K562 (cell line): ENCODE results near the gene RPS6KA2. TPM values are rescaled to one million over a fixed set of nuclear protein-coding genes. Genes with fewer than 3 reads are reported as not detected.

Source experiments
- ATAC-seq: fragments of 200-7000 bp; cut with Tn5 transposase; 3 replicates; pipeline ENCODE4 v1.9.1; 2020; ENCODE audit warnings: moderate library complexity
- BruUV-seq: library from RNA; stranded (reverse); fragments of 400-500 nt; replicated peaks from 2 replicates; lab custom pipeline; 2021; lab: Mats Ljungman, UMichigan
- CTCF ChIA-PET: fragments of 300-600 bp; formaldehyde crosslinking; extraction: SDS; loops from one replicate; lab custom pipeline; 2021; ENCODE audit warnings: low intra/inter-chr PET ratio; lab: Yijun Ruan, JAX
- POLR2A ChIA-PET: fragments of 300-600, 350-650 bp; sonication (Branson Sonifier 250); formaldehyde crosslinking; extraction: SDS; loops from one replicate; lab custom pipeline; 2021; ENCODE audit warnings: antibody characterized with exemption, inconsistent platforms; lab: Yijun Ruan, JAX
- DNase-seq, 4 experiments: peaks; one replicate each; pipeline versions ENCODE4 v3.0.0 to v3.0.0-alpha.2; 2011 to 2018; ENCODE audit warnings: low spot score in 3 of 4, mixed read lengths in 3 of 4; ENCODE audit errors: extremely low read depth in 1 of 4
- FAIRE-seq: peaks from 2 replicates; lab custom pipeline; 2011; peaks lifted over from hg19 to GRCh38; lab: Jason Lieb, UNC
- H2AFZ ChIP-seq: 2 replicates; pipeline ENCODE4 v1.6.0; 2011; ENCODE audit warnings: low read depth, low read length, control low read depth, inconsistent platforms
- H3K27ac ChIP-seq: fragments of 200-600 bp; 3 replicates; pipeline ENCODE4 v1.8.0; 2011; ENCODE audit warnings: low read depth, mild to moderate bottlenecking, control low read depth, inconsistent platforms, low read length, moderate library complexity, mixed read lengths; ENCODE audit errors: extremely low read depth
- H3K27me3 ChIP-seq, 2 experiments: fragments of 300-600 bp in 1 of 2; 2 replicates in 1 of 2; 3 replicates in 1 of 2; pipeline versions ENCODE4 v1.6.0 to v1.8.0; 2011; ENCODE audit warnings: inconsistent platforms in 2 of 2, low read length in 2 of 2, mild to moderate bottlenecking in 1 of 2, mixed read lengths in 1 of 2, moderate library complexity in 1 of 2; ENCODE audit not compliant: control insufficient read depth in 2 of 2, insufficient read depth in 2 of 2
- H3K36me3 ChIP-seq: fragments of 300-600 bp; 3 replicates; pipeline ENCODE4 v1.8.0; 2011; ENCODE audit warnings: mild to moderate bottlenecking, low read length, inconsistent platforms; ENCODE audit not compliant: control insufficient read depth, insufficient read depth
- H3K4me1 ChIP-seq, 2 experiments: fragments of 200-600 bp in 1 of 2; replicated peaks in 1 of 2; 2 replicates in 1 of 2; 3 replicates in 1 of 2; pipeline versions ENCODE4 v1.5.1 to v1.8.0; 2011; ENCODE audit warnings: inconsistent platforms in 2 of 2, low read length in 2 of 2, mild to moderate bottlenecking in 1 of 2, mixed read lengths in 1 of 2, moderate library complexity in 1 of 2; ENCODE audit not compliant: control insufficient read depth in 2 of 2, insufficient read depth in 2 of 2
- H3K4me2 ChIP-seq: 2 replicates; pipeline ENCODE4 v1.6.1; 2011; ENCODE audit warnings: low read length, control low read depth, inconsistent platforms, mixed read lengths; ENCODE audit not compliant: insufficient read depth
- H3K4me3 ChIP-seq: fragments of 200-600 bp; sonication (generic), shearing (Covaris generic); 2 replicates; pipeline ENCODE4 v1.5.1; 2016; ENCODE audit warnings: control low read depth, inconsistent platforms
- H3K79me2 ChIP-seq: fragments of 200-600 bp; 3 replicates; pipeline ENCODE4 v1.8.0; 2011; ENCODE audit warnings: low read length, inconsistent platforms; ENCODE audit not compliant: control insufficient read depth, insufficient read depth
- H3K9ac ChIP-seq, 2 experiments: 2 replicates each; pipeline versions ENCODE4 v1.6.0 to v1.6.1; 2011; ENCODE audit warnings: low read depth in 2 of 2, low read length in 2 of 2, control low read depth in 1 of 2, inconsistent platforms in 1 of 2, mild to moderate bottlenecking in 1 of 2, mixed read lengths in 1 of 2; ENCODE audit not compliant: insufficient read depth in 1 of 2
- H3K9me1 ChIP-seq: one replicate; pipeline ENCODE4 v1.6.0; 2011; ENCODE audit warnings: inconsistent platforms, mild to moderate bottlenecking, low read length, moderate library complexity; ENCODE audit not compliant: control insufficient read depth, insufficient read depth
- H3K9me3 ChIP-seq: replicated peaks from 2 replicates; pipeline ENCODE4 v1.5.1; 2011; ENCODE audit warnings: low read depth, low read length, inconsistent platforms; ENCODE audit not compliant: control insufficient read depth, insufficient read depth
- H4K20me1 ChIP-seq: replicated peaks from 2 replicates; pipeline ENCODE4 v1.6.1; 2011; ENCODE audit warnings: low read length, inconsistent platforms, mixed read lengths; ENCODE audit not compliant: control insufficient read depth, insufficient read depth
- E2F5 ChIP-seq: sonication (generic); formaldehyde crosslinking; IDR thresholded peaks from 2 replicates; pipeline ENCODE4 v1.8.0; 2022; ENCODE audit warnings: mild to moderate bottlenecking, missing genetic modification reagents
- ETV6 ChIP-seq, 3 experiments: fragments of 150-350 bp in 1 of 3; sonication (generic) in 1 of 3; formaldehyde crosslinking in 1 of 3; IDR thresholded peaks; 2 replicates each; pipeline versions ENCODE4 v1.6.1 to v1.8.0; 2014 to 2022; ENCODE audit warnings: borderline replicate concordance in 2 of 3, low read depth in 2 of 3, antibody characterized with exemption in 1 of 3, low read length in 1 of 3, mild to moderate bottlenecking in 1 of 3, missing genetic modification reagents in 1 of 3
- FOS ChIP-seq: IDR thresholded peaks from 3 replicates; pipeline ENCODE4 v1.6.1; 2011; ENCODE audit not compliant: insufficient read length; ENCODE audit errors: extremely low read depth
- ILF3 ChIP-seq: fragments of 450-650 bp; IDR thresholded peaks from 2 replicates; pipeline ENCODE4 v1.6.1; 2018; ENCODE audit warnings: antibody characterized with exemption, mild to moderate bottlenecking, moderate library complexity, borderline replicate concordance
- JUN ChIP-seq, 2 experiments: sonication (generic) in 1 of 2; formaldehyde crosslinking in 1 of 2; IDR thresholded peaks; 2 replicates each; pipeline versions ENCODE4 v1.6.1 to v1.8.0; 2012 to 2022; ENCODE audit warnings: borderline replicate concordance in 2 of 2, mild to moderate bottlenecking in 2 of 2, improper control_type of control experiment in 1 of 2, low read depth in 1 of 2, low read length in 1 of 2, missing genetic modification reagents in 1 of 2
- KAT8 ChIP-seq: fragments of 450-650 bp; IDR thresholded peaks from 2 replicates; pipeline ENCODE4 v1.6.1; 2016; ENCODE audit warnings: low read depth, mild to moderate bottlenecking
- MTA3 ChIP-seq: fragments of 450-650 bp; formaldehyde crosslinking; IDR thresholded peaks from 2 replicates; pipeline ENCODE4 v1.6.1; 2017; ENCODE audit warnings: mild to moderate bottlenecking, borderline replicate concordance
- NFIX ChIP-seq: fragments of 250-450 bp; sonication (Bioruptor Pico); IDR thresholded peaks from 2 replicates; pipeline ENCODE4 v1.4.0; 2020; ENCODE audit warnings: low read depth, mild to moderate bottlenecking, moderate library complexity
- SP1 ChIP-seq: sonication (generic); formaldehyde crosslinking; IDR thresholded peaks from 2 replicates; pipeline ENCODE4 v1.8.1; 2022; ENCODE audit warnings: mild to moderate bottlenecking, missing genetic modification reagents
- SRF ChIP-seq, 2 experiments: fragments of 250-450, 450-650 bp in 1 of 2; sonication (Bioruptor Pico) in 1 of 2; sonication (generic) in 1 of 2; formaldehyde crosslinking; IDR thresholded peaks; 2 replicates each; pipeline versions ENCODE4 v1.5.0 to v1.5.1; 2020 to 2022; ENCODE audit warnings: mild to moderate bottlenecking in 1 of 2, missing genetic modification reagents in 1 of 2
- ZFP30 ChIP-seq: fragments of 250-450 bp; sonication (Bioruptor Pico); IDR thresholded peaks from 2 replicates; pipeline ENCODE4 v1.8.0; 2022; ENCODE audit warnings: moderate library complexity, mild to moderate bottlenecking, inconsistent platforms, borderline replicate concordance
- ZNF551 ChIP-seq: fragments of 250-450 bp; sonication (Bioruptor Pico); IDR thresholded peaks from 2 replicates; pipeline ENCODE4 v1.5.0; 2021; ENCODE audit warnings: mild to moderate bottlenecking, moderate library complexity
- ZNF699 ChIP-seq: fragments of 250-450 bp; sonication (Bioruptor Pico); IDR thresholded peaks from 2 replicates; pipeline ENCODE4 v1.8.0; 2021; ENCODE audit warnings: mild to moderate bottlenecking, moderate library complexity; ENCODE audit not compliant: insufficient replicate concordance
- ZNF79 ChIP-seq: fragments of 250-450 bp; sonication (Bioruptor Pico); IDR thresholded peaks from 2 replicates; pipeline ENCODE4 v1.4.0; 2020; ENCODE audit warnings: low read depth, mild to moderate bottlenecking, moderate library complexity
- WGBS: fragments of 100-300 bp; shearing (Covaris generic); methylation state at CpG from one replicate; pipeline ENCODE4 v1.1.6; 2016; ENCODE audit warnings: low coverage, mixed read lengths; ENCODE audit not compliant: insufficient coverage; ENCODE audit errors: missing lambda C conversion rate; 5-methylcytosine and 5-hydroxymethylcytosine counted together
- in situ Hi-C: fragments of 300-500 bp; cut with MboI; formaldehyde crosslinking; loops from 4 replicates; pipeline ENCODE4 v1.15.0; 2018; ENCODE audit warnings: inconsistent platforms, mixed read lengths
- intact Hi-C: fragments of 100-400 bp; cut with micrococcal nuclease; formaldehyde crosslinking; loops from 2 replicates; pipeline ENCODE4 v1.14.2; 2022
- polyA plus RNA-seq, 8 experiments: library from polyadenylated mRNA; depleted of rRNA in 4 of 8; stranded (reverse) in 5 of 8; unstranded in 3 of 8; fragments of >200 nt; fragmentation: Nextera tagmentation in 2 of 8; fragmentation: Illumina TruSeq in 1 of 8; extraction: Ambion mirVana in 2 of 8; extraction: Trizol in 1 of 8; gene quantifications; 2 replicates each; pipeline versions ENCODE4 v1.2.1 to v1.2.3, GENCODE V29; 2011 to 2014; ENCODE audit warnings: inconsistent platforms in 1 of 8, missing spikeins in 1 of 8
- total RNA-seq, 7 experiments: library from RNA; depleted of rRNA in 6 of 7; stranded (reverse); fragments of >200 nt in 6 of 7; fragmentation: Illumina TruSeq in 2 of 7; extraction: Trizol in 2 of 7; gene quantifications; 2 replicates each; pipeline versions ENCODE4 v1.2.1 to v1.2.3, GENCODE V29; 2011 to 2021; ENCODE audit warnings: low replicate concordance in 1 of 7

Gene RPS6KA2
- total and polyA plus RNA-seq, 9 of the 15 experiments (the other 6 are each of a cell fraction or from before 2014, with no cell fraction given), result 0.29 to 1.00 (median 0.53) TPM

GRCh38 chr6:166587631-166588413 lies 39.2 kb downstream of the RPS6KA2 start:
- TF ChIP-seq ETV6 (IDR thresholded peaks at IDR 0.05; ENCODE audit: borderline replicate concordance in 1 of 2, low read depth in 2 of 2, low read length in 1 of 2), result no peak
- TF ChIP-seq ETV6 (CRISPR knock-in tag; IDR thresholded peaks at IDR 0.05; ENCODE audit: borderline replicate concordance), result no peak
- TF ChIP-seq JUN (IDR thresholded peaks at IDR 0.05; ENCODE audit: borderline replicate concordance, low read depth, low read length), result no peak
- no peak for TF ChIP-seq JUN (CRISPR knock-in tag; IDR thresholded peaks at IDR 0.05; ENCODE audit: borderline replicate concordance)
- no peak for TF ChIP-seq ZNF699 (CRISPR knock-in tag)
- no peak for TF ChIP-seq ILF3
- no peak for TF ChIP-seq SP1 (CRISPR knock-in tag)
- no peak for TF ChIP-seq MTA3
- no peak for TF ChIP-seq E2F5 (CRISPR knock-in tag)
- TF ChIP-seq ZNF79 (CRISPR knock-in tag), result no peak
- no peak for TF ChIP-seq FOS
- no peak for TF ChIP-seq NFIX (CRISPR knock-in tag)
- TF ChIP-seq ZFP30 (CRISPR knock-in tag), result no peak
- TF ChIP-seq ZNF551 (CRISPR knock-in tag), result no peak
- TF ChIP-seq KAT8, result no peak
- TF ChIP-seq SRF (CRISPR knock-in tag; IDR thresholded peaks at IDR 0.05), result no peak
- CTCF ChIA-PET, result no interaction called here
- H3K9me3 ChIP-seq, result no peaks in the 10 kb centered on the region
- BruUV-seq, result no TSS peak
- H2AFZ ChIP-seq, result no peak overlapping the region
- H3K27me3 ChIP-seq, result peaks cover 18 to 46% of the 10 kb centered on the region in 2 experiments
- H3K4me1 ChIP-seq, result no peaks in the 10 kb centered on the region
- H3K36me3 ChIP-seq, result no peaks in the 10 kb centered on the region
- H3K4me3 ChIP-seq, result no peak overlapping the region
- in situ Hi-C loops, result no loop called here
- FAIRE-seq (no peak), ATAC-seq (no peak), DNase-seq (no peak)
- H3K4me2 ChIP-seq, result no peak overlapping the region
- no peak overlapping the region for H3K9ac ChIP-seq
- intact Hi-C loops, result no loop called here
- H3K27ac ChIP-seq, result no peak overlapping the region
- H3K79me2 ChIP-seq, result no peaks in the 10 kb centered on the region
- H3K9me1 ChIP-seq, result no peaks in the 10 kb centered on the region
- POLR2A ChIA-PET, result no interaction called here
- WGBS, result 2% methylated on average over 10 of the region's 10 CpGs
- peaks cover 3% of the 10 kb centered on the region; the same call in 1 of the 2 replicates for H4K20me1 ChIP-seq
